Upper lobe of right lung (tissue), 1 donor: ENCODE data around the gene SLC18A2. TPM values are rescaled to one million over a fixed set of nuclear protein-coding genes. Genes with fewer than 3 reads are reported as not detected.
"Not testable (repeated sequence)": the region's sequence is repeated elsewhere in the genome, so short reads cannot be mapped to it uniquely, and the experiment has no call there.

Experiments used
- ATAC-seq: fragments of 200-7000 bp; cut with Tn5 transposase; one replicate; pipeline ENCODE4 v1.9.1; 2020; ENCODE audit warnings: mild to moderate bottlenecking, moderate library complexity
- DNase-seq: peaks from one replicate; pipeline ENCODE4 v3.0.0-alpha.2; 2020
- H3K27ac ChIP-seq: fragments of 200-600 bp; one replicate; pipeline ENCODE4 v1.8.0; 2022
- H3K27me3 ChIP-seq: fragments of 200-600 bp; one replicate; pipeline ENCODE4 v1.8.0; 2022; ENCODE audit warnings: mild to moderate bottlenecking
- H3K36me3 ChIP-seq: fragments of 200-600 bp; one replicate; pipeline ENCODE4 v1.8.0; 2022
- H3K4me1 ChIP-seq: fragments of 200-600 bp; one replicate; pipeline ENCODE4 v1.8.0; 2022
- H3K4me3 ChIP-seq: fragments of 200-600 bp; one replicate; pipeline ENCODE4 v1.8.0; 2022; ENCODE audit warnings: mild to moderate bottlenecking
- H3K9me3 ChIP-seq: fragments of 200-600 bp; one replicate; pipeline ENCODE4 v1.8.0; 2022
- CTCF ChIP-seq: fragments of 200-600 bp; IDR thresholded peaks from one replicate; pipeline ENCODE4 v1.8.0; 2022; ENCODE audit warnings: antibody characterized with exemption
- intact Hi-C: fragments of 100-400 bp; cut with DNase I; formaldehyde crosslinking; loops from one replicate; pipeline ENCODE4 v1.11.0; 2022
- total RNA-seq: library from RNA; stranded (reverse); fragmentation: NEBNext Ultra II Directional; extraction: Animal tissue kit (Norgen Biotek cat#: 25700); gene quantifications from one replicate; pipeline ENCODE4 v1.2.1, GENCODE V29; 2021
- donor health status: DM: no; HTN: yes; CAD: no; lungs with severe emphysema.

The SLC18A2 gene
- total RNA-seq, 1 donor from 2014 or later = 5.2 TPM

- intact Hi-C loops = no loop called here
- no peak for DNase-seq
- H3K9me3 ChIP-seq = no peaks in the 10 kb centered on the region
- no peaks in the 10 kb centered on the region for H3K27me3 ChIP-seq
- H3K4me1 ChIP-seq = no peaks in the 10 kb centered on the region
- no peak for TF ChIP-seq CTCF
- no peak overlapping the region for H3K27ac ChIP-seq
- H3K4me3 ChIP-seq = no peak overlapping the region
- ATAC-seq = peak; percentile 46
- H3K36me3 ChIP-seq = no peaks in the 10 kb centered on the region
These were observed 33.1 kb downstream of the SLC18A2 start for GRCh38 chr10:117273980-117274379.

- Histone ChIP-seq H3K36me3 (no peaks in the 10 kb centered on the region), H3K27ac (no peak overlapping the region), H3K27me3 (no peaks in the 10 kb centered on the region), H3K4me3 (no peak overlapping the region), H3K4me1 (no peaks in the 10 kb centered on the region), H3K9me3 (no peaks in the 10 kb centered on the region)
- DNase-seq (no peak), ATAC-seq (no peak)
- TF ChIP-seq CTCF = no peak
- intact Hi-C loops = no loop called here
These were observed 33.6 kb downstream of the SLC18A2 start for GRCh38 chr10:117274509-117274908.

- no peak overlapping the region for H3K27ac ChIP-seq
- no peaks in the 10 kb centered on the region for H3K9me3 ChIP-seq
- no peak for ATAC-seq
- H3K27me3 ChIP-seq = no peaks in the 10 kb centered on the region
- no peaks in the 10 kb centered on the region for H3K4me1 ChIP-seq
- intact Hi-C loops = no loop called here
- H3K4me3 ChIP-seq = no peak overlapping the region
- DNase-seq = no peak
- TF ChIP-seq CTCF = no peak
- no peaks in the 10 kb centered on the region for H3K36me3 ChIP-seq
These were observed 34.2 kb downstream of the SLC18A2 start for GRCh38 chr10:117275121-117275520.

- H3K4me3 ChIP-seq = no peak overlapping the region
- DNase-seq = no peak
- TF ChIP-seq CTCF = no peak
- intact Hi-C loops = no loop called here
- no peak overlapping the region for H3K27ac ChIP-seq
- H3K4me1 ChIP-seq = no peaks in the 10 kb centered on the region
- ATAC-seq = no peak
- no peaks in the 10 kb centered on the region for H3K27me3 ChIP-seq
- H3K9me3 ChIP-seq = no peaks in the 10 kb centered on the region
- H3K36me3 ChIP-seq = no peaks in the 10 kb centered on the region
These were observed 36.8 kb downstream of the SLC18A2 start for GRCh38 chr10:117277675-117278074.

GRCh38 chr10:117284716-117285494 is 44.0 kb downstream of the SLC18A2 start:
- no peak overlapping the region for H3K4me3 ChIP-seq
- no peaks in the 10 kb centered on the region for H3K27me3 ChIP-seq
- intact Hi-C loops = no loop called here
- peaks cover 48% of the 10 kb centered on the region for H3K36me3 ChIP-seq
- DNase-seq (no peak), ATAC-seq (no peak)
- H3K4me1 ChIP-seq = no peaks in the 10 kb centered on the region
- no peaks in the 10 kb centered on the region for H3K9me3 ChIP-seq
- H3K27ac ChIP-seq = no peak overlapping the region
- no peak for TF ChIP-seq CTCF

GRCh38 chr10:117290872-117291271 is 50.0 kb downstream of the SLC18A2 start:
- DNase-seq, H3K27me3 ChIP-seq, ATAC-seq, H3K9me3 ChIP-seq, intact Hi-C loops, H3K4me1 ChIP-seq, H3K4me3 ChIP-seq, H3K27ac ChIP-seq: not testable (repeated sequence)
- peaks cover 25% of the 10 kb centered on the region for H3K36me3 ChIP-seq
